Erythroblast (primary cell): Measurements from ENCODE around the gene KIAA0753.

Source experiments
- GATA1 ChIP-seq: IDR thresholded peaks from 2 replicates; pipeline ENCODE4 v1.6.1; 2011; ENCODE audit warnings: low read depth, mild to moderate bottlenecking, control low read depth, low read length, moderate library complexity
- POLR2A ChIP-seq: IDR thresholded peaks from 2 replicates; pipeline ENCODE4 v1.6.1; 2011; ENCODE audit warnings: mild to moderate bottlenecking, low read length

DNA sequence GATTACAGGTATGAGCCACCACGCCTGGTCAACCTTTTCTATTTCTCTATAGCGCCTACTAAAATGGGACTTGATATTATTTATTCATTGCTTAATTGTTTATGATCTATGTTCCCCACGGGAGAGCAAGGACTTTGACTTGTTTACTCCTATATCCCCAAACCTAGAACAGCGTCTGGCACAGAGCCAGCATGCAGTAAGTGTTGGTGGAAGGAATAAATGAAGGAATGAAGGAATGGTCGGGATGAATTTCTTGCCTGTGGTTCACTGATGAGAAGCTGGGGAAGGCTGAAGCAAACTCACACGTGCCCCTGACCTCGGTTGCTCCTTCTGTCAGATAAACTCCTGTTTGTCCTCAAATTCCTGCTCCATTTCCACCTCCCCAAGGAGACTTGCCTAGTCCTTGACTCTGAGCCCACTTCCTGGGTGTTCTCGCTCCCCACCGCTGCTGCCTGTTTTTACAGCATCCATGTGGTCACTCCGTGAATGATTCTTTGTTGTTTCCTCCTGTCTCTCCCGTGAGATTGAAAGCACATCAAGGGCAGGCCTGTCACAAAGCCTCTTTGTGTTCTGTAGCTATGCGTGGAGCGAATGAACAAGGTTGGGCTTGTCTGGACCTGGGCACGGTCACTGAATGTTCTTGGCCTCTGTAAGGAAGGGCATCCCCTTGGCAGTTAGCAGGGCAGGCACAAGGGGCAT is 28.4 kb upstream of the KIAA0753 start:
- no peak for TF ChIP-seq POLR2A
- TF ChIP-seq GATA1 = no peak
